Loucy (cell line): ENCODE results near the gene SLC26A1.

ENCODE experiments used
- EZH2phosphoT487 ChIP-seq: fragments of 200-600 bp; IDR thresholded peaks from 2 replicates; pipeline ENCODE4 v1.6.1; 2018; ENCODE audit warnings: antibody characterized with exemption, mild to moderate bottlenecking, moderate library complexity, borderline replicate concordance
- TF ChIP-seq, protein P1 (sequence below): fragments of 200-600 bp; sonication (generic); conservative IDR thresholded peaks from 2 replicates; pipeline ENCODE4 v1.5.1; 2014; ENCODE audit warnings: mild to moderate bottlenecking, antibody characterized with exemption, low read length

DNA sequence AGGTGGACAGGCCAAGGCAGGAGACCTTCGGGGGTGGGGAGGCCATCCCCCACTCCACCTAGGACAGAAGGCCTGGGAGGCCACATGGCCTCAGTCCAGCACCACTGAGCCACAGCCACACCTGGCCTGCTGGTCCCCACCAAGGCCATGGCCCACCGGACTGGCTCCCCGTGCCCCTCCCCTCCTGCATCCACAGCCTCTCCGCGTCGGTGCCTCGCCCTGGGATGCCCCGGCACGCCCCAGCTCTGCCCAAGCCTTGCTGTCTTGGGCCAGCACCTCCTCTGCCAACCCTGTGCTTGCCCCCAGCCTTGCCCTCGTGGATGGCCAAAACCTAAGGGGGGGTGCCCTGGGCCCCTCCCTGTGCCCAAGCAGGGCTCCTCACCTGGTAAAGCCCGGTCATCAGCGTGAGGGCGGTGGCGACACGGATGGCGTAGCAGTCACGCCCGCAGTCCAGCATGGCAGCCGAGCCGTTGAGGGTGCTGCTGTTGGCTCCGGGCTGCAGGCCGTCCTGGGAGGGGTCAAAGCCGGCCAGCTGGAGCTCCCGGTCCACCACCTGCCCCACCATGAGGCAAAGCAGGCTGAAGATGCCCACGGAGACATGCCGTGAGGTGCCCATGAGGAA, 2.3 kb downstream of the SLC26A1 start:
- no peak for TF ChIP-seq EZH2phosphoT487
- TF ChIP-seq, protein P1, sequence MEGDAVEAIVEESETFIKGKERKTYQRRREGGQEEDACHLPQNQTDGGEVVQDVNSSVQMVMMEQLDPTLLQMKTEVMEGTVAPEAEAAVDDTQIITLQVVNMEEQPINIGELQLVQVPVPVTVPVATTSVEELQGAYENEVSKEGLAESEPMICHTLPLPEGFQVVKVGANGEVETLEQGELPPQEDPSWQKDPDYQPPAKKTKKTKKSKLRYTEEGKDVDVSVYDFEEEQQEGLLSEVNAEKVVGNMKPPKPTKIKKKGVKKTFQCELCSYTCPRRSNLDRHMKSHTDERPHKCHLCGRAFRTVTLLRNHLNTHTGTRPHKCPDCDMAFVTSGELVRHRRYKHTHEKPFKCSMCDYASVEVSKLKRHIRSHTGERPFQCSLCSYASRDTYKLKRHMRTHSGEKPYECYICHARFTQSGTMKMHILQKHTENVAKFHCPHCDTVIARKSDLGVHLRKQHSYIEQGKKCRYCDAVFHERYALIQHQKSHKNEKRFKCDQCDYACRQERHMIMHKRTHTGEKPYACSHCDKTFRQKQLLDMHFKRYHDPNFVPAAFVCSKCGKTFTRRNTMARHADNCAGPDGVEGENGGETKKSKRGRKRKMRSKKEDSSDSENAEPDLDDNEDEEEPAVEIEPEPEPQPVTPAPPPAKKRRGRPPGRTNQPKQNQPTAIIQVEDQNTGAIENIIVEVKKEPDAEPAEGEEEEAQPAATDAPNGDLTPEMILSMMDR = no peak
